MCF 10A (cell line): ENCODE data around the gene HES7. TPM values are rescaled to one million over a fixed set of nuclear protein-coding genes. Genes with fewer than 3 reads are reported as not detected.

Source experiments
- BruUV-seq: library from RNA; stranded (reverse); fragments of 400-500 nt; replicated peaks from 2 replicates; lab custom pipeline; 2021; lab: Mats Ljungman, UMichigan
- CTCF ChIA-PET: fragments of 300-600 bp; sonication (Branson Sonifier 250); formaldehyde crosslinking; extraction: SDS; loops from one replicate; lab custom pipeline; 2021; ENCODE audit warnings: antibody characterized with exemption, inconsistent platforms; lab: Yijun Ruan, JAX
- POLR2A ChIA-PET: fragments of 300-600, 350-650 bp; sonication (Branson Sonifier 250); formaldehyde crosslinking; extraction: SDS; loops from one replicate; lab custom pipeline; 2020; ENCODE audit warnings: antibody characterized with exemption, inconsistent platforms; lab: Yijun Ruan, JAX
- DNase-seq: peaks from one replicate; pipeline ENCODE4 v3.0.0-alpha.2; 2018; ENCODE audit not compliant: unreplicated experiment
- H3K27ac Mint-ChIP-seq: one replicate; pipeline ENCODE4 v1.8.0; 2022; ENCODE audit warnings: mild to moderate bottlenecking, low read depth, mixed read lengths; ENCODE audit not compliant: unreplicated experiment
- H3K27me3 Mint-ChIP-seq: one replicate; pipeline ENCODE4 v1.8.0; 2022; ENCODE audit warnings: mixed read lengths; ENCODE audit not compliant: insufficient read depth, unreplicated experiment
- H3K36me3 Mint-ChIP-seq: one replicate; pipeline ENCODE4 v1.8.0; 2022; ENCODE audit warnings: mild to moderate bottlenecking, moderate library complexity, mixed read lengths; ENCODE audit not compliant: insufficient read depth, unreplicated experiment
- H3K4me1 Mint-ChIP-seq: one replicate; pipeline ENCODE4 v1.8.0; 2022; ENCODE audit warnings: mixed read lengths; ENCODE audit not compliant: insufficient read depth, unreplicated experiment
- H3K4me3 Mint-ChIP-seq: one replicate; pipeline ENCODE4 v1.8.0; 2022; ENCODE audit warnings: mild to moderate bottlenecking, moderate library complexity, mixed read lengths; ENCODE audit not compliant: unreplicated experiment
- H3K9me3 Mint-ChIP-seq: one replicate; pipeline ENCODE4 v1.8.0; 2022; ENCODE audit warnings: mixed read lengths; ENCODE audit not compliant: unreplicated experiment
- CTCF ChIP-seq: fragments of 200-600 bp; IDR thresholded peaks from one replicate; pipeline ENCODE4 v1.8.0; 2022; ENCODE audit warnings: antibody characterized with exemption, mild to moderate bottlenecking; ENCODE audit not compliant: unreplicated experiment
- intact Hi-C: fragments of 100-400 bp; cut with micrococcal nuclease; formaldehyde crosslinking; loops from 2 replicates; pipeline ENCODE4 v1.14.1; 2022
- total RNA-seq: library from RNA; stranded (reverse); gene quantifications from 2 replicates; pipeline ENCODE4 v1.2.3, GENCODE V29; 2022

The HES7 gene
- total RNA-seq, 1 experiment from 2014 or later: 5.9 TPM

- POLR2A ChIA-PET: interaction anchor here (0.6 to 16.5 kb wide), 17 partner anchors 11 to 720 kb away, joined by 3 to 429 read pairs (median 22); partner anchors contain the start of genes ALOXE3, BORCS6, CTC1 and HES7
- Mint-ChIP-seq H3K36me3 (peaks cover 9% of the 10 kb centered on the region), H3K4me3 (no peak overlapping the region), H3K27me3 (no peaks in the 10 kb centered on the region), H3K4me1 (peaks cover 30% of the 10 kb centered on the region), H3K27ac (no peak overlapping the region), H3K9me3 (no peaks in the 10 kb centered on the region)
- CTCF ChIA-PET: interaction anchor here (0.8 to 8.7 kb wide), 4 partner anchors 11 to 145 kb away, joined by 3 to 59 read pairs (median 4); no protein-coding TSS in a partner anchor
- DNase-seq: peak; percentile 96
- TSS peak; percentile 9 for BruUV-seq
- no peak for TF ChIP-seq CTCF
- intact Hi-C loops: no loop called here
Measured at GRCh38 chr17:8153525-8153956, 29.6 kb upstream of the HES7 start.

GRCh38 chr17:8153031-8153451 is 29.1 kb upstream of the HES7 start:
- DNase-seq: no peak
- intact Hi-C loops: no loop called here
- Mint-ChIP-seq H3K9me3 (no peaks in the 10 kb centered on the region), H3K27me3 (no peaks in the 10 kb centered on the region), H3K27ac (no peak overlapping the region), H3K36me3 (peaks cover 4% of the 10 kb centered on the region), H3K4me3 (no peak overlapping the region), H3K4me1 (peaks cover 27% of the 10 kb centered on the region)
- CTCF ChIA-PET: interaction anchor here (1.1 to 8.7 kb wide), 2 partner anchors 10 to 14 kb away, joined by 4 to 59 read pairs; no protein-coding TSS in a partner anchor
- TF ChIP-seq CTCF: no peak
- no TSS peak for BruUV-seq
- POLR2A ChIA-PET: interaction anchor here (0.6 to 16.5 kb wide), 16 partner anchors 8 to 525 kb away, joined by 3 to 429 read pairs (median 36); partner anchors contain the start of genes ALOXE3, BORCS6, CTC1 and HES7

- no peak for TF ChIP-seq CTCF
- CTCF ChIA-PET: interaction anchor here (0.6 kb wide), 1 partner anchor 14 kb away, joined by 3 read pairs; no protein-coding TSS in a partner anchor
- no TSS peak for BruUV-seq
- no peak within 1 kb of the TSS for H3K4me3 Mint-ChIP-seq
- peaks cover 27% of the 10 kb centered on the region for H3K4me1 Mint-ChIP-seq
- POLR2A ChIA-PET: interaction anchor here (0.6 to 16.5 kb wide), 19 partner anchors 9 to 579 kb away, joined by 3 to 429 read pairs (median 5); partner anchors contain the start of genes ALOXE3, AURKB, BORCS6 and CTC1
- no peaks in the 10 kb centered on the region for H3K36me3 Mint-ChIP-seq
- intact Hi-C loops: loop anchor here (1.0 kb wide), 1 partner anchor 29 kb away; no protein-coding TSS in a partner anchor
- H3K9me3 Mint-ChIP-seq: no peaks in the 10 kb centered on the region
- H3K27ac Mint-ChIP-seq: no peak within 1 kb of the TSS
- no peaks in the 10 kb centered on the region for H3K27me3 Mint-ChIP-seq
- DNase-seq: peak; percentile 99
Measured at GRCh38 chr17:8152112-8152775, 28.3 kb upstream of the HES7 start, which contains the start of gene PER1. Gene PER1, minus strand, starts transcription at chr17:8152404. Its CDS starts 1,698 bp downstream, at chr17:8150706.

- Mint-ChIP-seq H3K4me3 (no peak overlapping the region), H3K27me3 (no peaks in the 10 kb centered on the region), H3K36me3 (no peaks in the 10 kb centered on the region), H3K4me1 (peaks cover 32% of the 10 kb centered on the region), H3K9me3 (no peaks in the 10 kb centered on the region), H3K27ac (no peak overlapping the region)
- no peak for TF ChIP-seq CTCF
- DNase-seq: no peak
- CTCF ChIA-PET: interaction anchor here (1.5 kb wide), 1 partner anchor 12 kb away, joined by 5 read pairs; no protein-coding TSS in a partner anchor
- TSS peak; percentile 9 for BruUV-seq
- POLR2A ChIA-PET: interaction anchor here (0.6 to 16.5 kb wide), 20 partner anchors 10 to 579 kb away, joined by 3 to 429 read pairs (median 6); partner anchors contain the start of genes ALOXE3, AURKB, BORCS6 and CTC1
- intact Hi-C loops: loop anchor here (1.0 kb wide), 1 partner anchor 28 kb away; no protein-coding TSS in a partner anchor
Measured at GRCh38 chr17:8151641-8152111, 27.8 kb upstream of the HES7 start.
